IPS-18c (cell line): ENCODE results near the gene LIN37.
A peak's percentile ranks its signal among the peaks of the same experiment; 100 is the strongest.

Experiments
- H3K4me3 ChIP-seq: 2 replicates; pipeline ENCODE4 v1.7.0; 2013; ENCODE audit warnings: low read depth, mild to moderate bottlenecking, low read length, moderate library complexity; ENCODE audit not compliant: insufficient read depth
- H3K9me3 ChIP-seq: one replicate; pipeline ENCODE4 v1.6.1; 2013; ENCODE audit warnings: mild to moderate bottlenecking, low read length, moderate library complexity; ENCODE audit not compliant: control insufficient read depth, insufficient read depth

The LIN37 gene

GRCh38 chr19:35743640-35744429, 4.5 kb upstream of the LIN37 start:
- Histone ChIP-seq H3K4me3 (peak overlapping the region; percentile 78; the same call in 1 of the 2 replicates), H3K9me3 (no peaks in the 10 kb centered on the region)

GRCh38 chr19:35744430-35745327, 3.7 kb upstream of the LIN37 start:
- H3K9me3 ChIP-seq, result no peaks in the 10 kb centered on the region
- peak overlapping the region; percentile 78 for H3K4me3 ChIP-seq

DNA sequence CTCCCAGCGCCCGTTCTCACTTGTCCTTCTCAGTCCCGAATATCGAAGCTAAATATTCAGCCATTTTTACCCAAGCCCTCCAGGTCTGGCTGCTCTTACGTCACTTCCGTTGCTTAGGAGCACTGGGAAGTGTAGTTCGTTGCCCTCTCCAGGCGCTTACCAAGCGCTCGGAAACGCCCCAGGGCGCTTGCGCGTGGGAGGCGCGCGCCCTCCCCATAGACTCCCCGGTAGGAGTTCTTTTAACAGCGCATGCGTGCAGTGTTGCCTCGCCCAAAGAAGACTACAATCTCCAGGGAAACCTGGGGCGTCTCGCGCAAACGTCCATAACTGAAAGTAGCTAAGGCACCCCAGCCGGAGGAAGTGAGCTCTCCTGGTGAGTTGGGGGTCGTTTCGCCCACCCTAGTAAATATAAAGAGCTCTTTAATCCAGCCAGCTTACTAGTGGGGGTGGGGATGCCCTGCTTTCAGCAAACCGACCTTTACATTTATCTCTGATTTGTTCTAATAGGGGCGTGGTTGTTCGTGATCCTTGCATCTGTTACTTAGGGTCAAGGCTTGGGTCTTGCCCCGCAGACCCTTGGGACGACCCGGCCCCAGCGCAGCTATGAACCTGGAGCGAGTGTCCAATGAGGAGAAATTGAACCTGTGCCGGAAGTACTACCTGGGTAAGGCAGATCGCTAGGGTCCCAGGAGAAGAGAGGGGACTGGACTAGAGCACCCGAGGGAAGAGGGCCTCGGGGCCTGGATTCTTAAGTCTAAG, 2.9 kb upstream of the LIN37 start, which contains the start of the genes PSENEN and U2AF1L4:
Gene PSENEN (plus strand): TSS at position 324 of the 759 bp plus-strand sequence. CDS start 280 bp downstream, at position 604.
Gene U2AF1L4 (minus strand): TSS at position 91 of the 759 bp plus-strand sequence. CDS start 27 bp downstream, at position 64.
- Histone ChIP-seq H3K4me3 (peak within 1 kb of the TSS; percentile 92), H3K9me3 (no peaks in the 10 kb centered on the region)

DNA sequence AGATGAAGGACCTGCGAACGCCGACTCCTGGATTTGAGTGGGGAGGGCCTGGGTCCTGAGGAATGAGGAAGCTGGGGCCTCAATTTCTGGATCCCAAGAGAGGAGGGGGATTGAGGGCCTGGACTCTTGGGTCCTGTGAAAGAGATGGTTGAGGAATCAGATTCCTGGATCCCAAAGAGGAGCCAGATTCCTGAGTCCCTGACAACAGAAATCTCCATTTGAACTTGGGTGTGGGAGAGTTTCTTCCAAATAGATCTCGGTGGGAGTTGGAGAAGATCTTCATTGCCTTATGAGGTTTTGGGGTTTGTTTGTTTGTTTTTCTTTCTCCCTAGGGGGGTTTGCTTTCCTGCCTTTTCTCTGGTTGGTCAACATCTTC, 2.3 kb upstream of the LIN37 start:
- Histone ChIP-seq H3K9me3 (no peaks in the 10 kb centered on the region), H3K4me3 (peak overlapping the region; percentile 92)

DNA sequence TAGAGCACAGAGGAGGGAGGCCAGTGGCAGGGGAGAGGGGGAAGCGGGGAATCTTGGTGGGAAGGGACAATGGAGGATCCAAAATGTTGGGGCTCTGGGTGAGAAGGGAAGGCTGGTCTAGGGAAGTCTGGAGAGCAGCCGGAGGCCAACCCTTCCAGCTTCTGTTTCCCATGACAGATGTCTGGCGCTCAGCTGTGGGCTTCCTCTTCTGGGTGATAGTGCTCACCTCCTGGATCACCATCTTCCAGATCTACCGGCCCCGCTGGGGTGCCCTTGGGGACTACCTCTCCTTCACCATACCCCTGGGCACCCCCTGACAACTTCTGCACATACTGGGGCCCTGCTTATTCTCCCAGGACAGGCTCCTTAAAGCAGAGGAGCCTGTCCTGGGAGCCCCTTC, 1.8 kb upstream of the LIN37 start:
- peak overlapping the region; percentile 92 for H3K4me3 ChIP-seq
- H3K9me3 ChIP-seq, result no peaks in the 10 kb centered on the region

DNA sequence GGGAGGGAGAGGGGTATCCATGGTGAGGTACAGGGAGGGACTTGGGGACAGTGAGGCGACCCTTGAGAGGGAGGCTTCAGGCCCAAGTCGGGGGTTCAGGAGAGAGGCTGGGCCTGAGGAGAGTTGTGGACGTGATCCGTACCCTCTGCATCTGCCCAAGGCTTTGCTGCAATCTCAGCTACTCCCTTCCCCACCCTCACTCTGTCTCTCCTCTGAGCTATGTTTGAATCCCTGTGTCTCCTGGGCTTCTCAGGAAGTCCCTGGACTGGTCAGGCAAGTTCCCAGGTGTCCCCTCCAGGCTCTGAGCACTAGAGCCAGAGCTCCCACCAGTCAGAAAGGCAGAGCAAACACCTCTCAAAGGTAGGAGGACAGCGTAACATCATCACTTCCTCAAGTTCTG, 1.8 kb downstream of the LIN37 start:
- Histone ChIP-seq H3K4me3 (no peak overlapping the region), H3K9me3 (no peaks in the 10 kb centered on the region)

DNA sequence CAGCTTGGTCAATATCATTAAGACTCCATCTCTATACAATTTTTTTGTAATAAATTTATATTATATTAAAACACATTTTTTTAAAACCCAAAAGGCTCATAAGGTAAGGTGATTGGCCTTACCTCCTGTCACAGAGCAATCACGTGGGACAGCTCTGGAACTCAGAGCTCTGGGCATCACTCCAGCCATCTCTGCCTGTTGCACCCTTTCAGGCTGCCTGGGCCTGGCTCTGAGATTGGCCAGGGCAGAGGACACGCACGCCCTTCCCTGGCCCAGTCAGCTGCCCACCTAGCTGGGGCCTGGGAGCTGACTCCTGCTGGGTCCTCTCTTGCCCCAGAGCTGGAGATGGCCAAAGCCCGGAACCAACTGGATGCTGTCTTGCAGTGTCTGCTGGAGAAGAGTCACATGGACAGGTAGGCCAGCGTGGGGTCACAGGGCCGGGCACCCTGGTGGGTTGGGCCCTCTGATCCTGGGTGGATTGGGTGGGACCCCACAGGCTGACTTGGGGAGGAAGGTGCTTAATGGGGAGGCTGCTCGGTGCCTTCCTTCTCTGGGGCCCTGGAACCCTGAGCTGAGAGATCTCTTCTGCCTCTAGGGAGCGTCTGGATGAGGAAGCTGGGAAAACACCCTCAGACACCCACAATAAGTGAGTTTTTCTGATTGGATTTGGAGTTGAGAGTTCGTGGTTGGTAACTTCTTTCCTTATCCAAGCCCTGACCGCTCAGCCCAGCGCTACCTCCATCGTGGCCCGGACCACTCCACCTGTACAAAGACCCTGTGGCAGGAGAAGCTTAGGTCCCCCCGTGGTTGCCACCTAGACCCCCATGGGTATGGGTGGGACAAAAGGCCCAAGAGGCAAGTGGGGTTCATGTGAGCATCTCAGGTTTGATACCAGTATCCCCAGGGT, 3.7 kb downstream of the LIN37 start:
- no peak overlapping the region for H3K4me3 ChIP-seq
- H3K9me3 ChIP-seq, result no peaks in the 10 kb centered on the region

DNA sequence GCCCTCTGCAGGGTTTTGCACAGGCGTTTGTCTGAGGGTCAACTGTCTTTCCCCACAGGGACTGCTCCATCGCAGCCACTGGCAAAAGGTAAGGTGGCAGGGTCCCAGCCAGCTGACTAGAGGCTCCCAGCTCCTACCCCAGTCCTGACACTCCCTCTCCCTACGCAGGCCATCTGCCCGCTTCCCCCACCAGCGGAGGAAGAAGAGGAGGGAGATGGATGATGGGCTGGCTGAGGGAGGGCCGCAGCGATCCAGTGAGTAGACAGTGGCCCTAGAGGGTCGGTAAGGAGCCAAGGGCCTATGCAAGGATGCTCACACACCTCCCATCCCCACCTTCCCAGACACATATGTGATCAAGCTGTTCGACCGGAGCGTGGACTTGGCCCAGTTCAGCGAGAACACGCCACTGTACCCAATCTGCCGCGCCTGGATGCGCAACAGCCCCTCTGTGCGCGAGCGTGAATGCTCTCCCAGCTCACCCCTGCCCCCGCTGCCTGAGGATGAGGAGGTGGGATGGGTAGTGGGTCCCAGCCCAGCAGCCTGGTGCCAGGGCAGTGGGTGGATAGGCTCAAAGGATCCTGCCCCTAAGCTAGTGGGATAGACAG, 4.5 kb downstream of the LIN37 start:
- Histone ChIP-seq H3K4me3 (no peak overlapping the region), H3K9me3 (no peaks in the 10 kb centered on the region)

DNA sequence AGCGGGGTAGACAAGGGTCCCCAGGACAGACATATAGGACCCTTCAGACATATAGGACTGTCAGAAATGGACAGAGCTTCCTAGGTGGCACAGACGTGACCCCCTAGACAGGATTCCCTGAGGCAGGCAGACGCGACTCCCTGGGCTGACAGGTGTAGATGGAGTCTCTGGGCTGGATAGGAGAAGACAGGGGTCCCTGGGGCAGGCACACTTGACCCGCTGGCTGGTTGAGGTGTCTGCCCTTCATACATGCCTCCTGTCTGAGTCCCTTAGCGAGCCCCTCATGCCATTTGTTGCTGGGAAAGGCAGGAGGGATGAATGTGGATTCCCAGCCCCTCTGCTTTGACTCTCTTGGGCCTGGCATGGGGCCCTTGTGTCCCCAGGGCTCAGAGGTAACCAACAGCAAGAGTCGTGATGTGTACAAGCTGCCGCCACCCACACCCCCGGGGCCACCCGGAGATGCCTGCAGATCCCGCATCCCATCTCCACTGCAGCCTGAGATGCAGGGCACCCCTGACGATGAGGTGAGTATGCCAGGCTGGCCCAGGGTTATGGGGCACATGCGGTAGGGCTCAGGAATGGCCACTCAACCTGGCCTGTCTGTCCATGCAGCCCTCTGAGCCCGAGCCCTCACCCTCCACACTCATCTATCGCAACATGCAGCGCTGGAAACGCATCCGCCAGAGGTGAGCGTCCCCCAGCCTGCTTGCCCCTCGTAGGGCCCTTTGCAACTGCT, 5.4 kb downstream of the LIN37 start:
- Histone ChIP-seq H3K4me3 (no peak overlapping the region), H3K9me3 (no peaks in the 10 kb centered on the region)

GRCh38 chr19:35754370-35755130, 6.2 kb downstream of the LIN37 start:
- Histone ChIP-seq H3K4me3 (no peak overlapping the region), H3K9me3 (no peaks in the 10 kb centered on the region)

GRCh38 chr19:35755131-35755549, 6.8 kb downstream of the LIN37 start:
- Histone ChIP-seq H3K4me3 (peak overlapping the region; percentile 55), H3K9me3 (no peaks in the 10 kb centered on the region)

DNA sequence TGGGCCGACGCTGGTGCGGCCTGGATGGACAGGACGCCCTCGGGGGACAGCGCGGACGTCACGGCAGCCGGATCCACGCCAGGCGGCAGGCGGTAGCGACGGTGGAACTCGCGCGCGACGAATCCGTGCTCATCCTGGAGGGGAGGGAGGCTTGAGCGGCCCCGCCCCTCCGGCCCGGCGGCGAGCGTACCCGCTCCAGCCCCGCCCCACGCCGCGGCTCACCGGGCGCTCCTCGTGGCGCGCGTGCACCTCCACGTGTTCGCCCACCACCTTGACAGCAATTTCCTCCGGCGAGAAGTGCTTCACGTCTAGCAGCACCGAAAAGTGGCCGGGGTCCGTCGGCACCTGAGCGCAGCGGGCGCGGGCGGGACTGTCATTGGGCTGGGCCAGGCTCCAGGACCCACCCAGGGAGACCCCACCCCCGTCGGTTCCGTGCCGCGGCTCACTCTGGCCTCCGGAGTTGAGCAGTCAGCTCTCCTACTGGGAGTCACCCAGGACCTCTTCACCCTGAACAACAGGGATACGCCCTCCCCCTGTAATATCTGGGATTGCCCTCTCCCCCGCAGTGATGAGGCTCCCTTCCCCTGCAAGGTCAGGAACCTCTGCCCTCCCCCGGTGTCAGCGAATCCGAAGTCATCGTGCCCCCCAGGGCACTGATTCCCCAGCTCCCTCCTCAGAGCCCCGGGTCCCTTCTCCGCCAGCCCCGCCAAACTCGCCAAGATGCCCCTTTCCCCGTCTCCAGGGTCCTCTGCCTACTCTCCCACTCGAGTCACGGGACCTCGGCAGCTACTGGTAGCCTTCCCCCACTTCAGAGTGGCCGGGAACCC, 7.4 kb downstream of the LIN37 start:
- peak overlapping the region; percentile 55 for H3K4me3 ChIP-seq
- H3K9me3 ChIP-seq, result no peaks in the 10 kb centered on the region

GRCh38 chr19:35756377-35757230, 8.2 kb downstream of the LIN37 start, which contains the start of gene HSPB6:
HSPB6 (minus strand) TSS chr19:35757029; CDS start chr19:35757008, 21 bp downstream.
- Histone ChIP-seq H3K4me3 (peak within 1 kb of the TSS; percentile 100), H3K9me3 (no peaks in the 10 kb centered on the region)
